Measurements from ENCODE around the gene LRGUK. TPM values are rescaled to one million over a fixed set of nuclear protein-coding genes. Genes with fewer than 3 reads are reported as not detected.
"Not testable (repeated sequence)": the region's sequence is repeated elsewhere in the genome, so short reads cannot be mapped to it uniquely, and the experiment has no call there.

Gene LRGUK
- total RNA-seq, 1 donor from 2014 or later: 0.27 TPM

- intact Hi-C loops (cut with micrococcal nuclease): not testable (repeated sequence)
These were observed 104.2 kb downstream of the LRGUK start for GRCh38 chr7:134231296-134231695.

- intact Hi-C loops (cut with micrococcal nuclease): no loop called here
These were observed 107.1 kb downstream of the LRGUK start for GRCh38 chr7:134234216-134234615.

- intact Hi-C loops (cut with micrococcal nuclease): no loop called here
These were observed 118.1 kb downstream of the LRGUK start for GRCh38 chr7:134245253-134245652.

GRCh38 chr7:134246347-134246746, 119.2 kb downstream of the LRGUK start:
- intact Hi-C loops (cut with micrococcal nuclease): no loop called here

GRCh38 chr7:134246761-134247160, 119.6 kb downstream of the LRGUK start:
- intact Hi-C loops (cut with micrococcal nuclease): no loop called here

- intact Hi-C loops (cut with micrococcal nuclease): no loop called here
These were observed 121.1 kb downstream of the LRGUK start for GRCh38 chr7:134248196-134248595.

- intact Hi-C loops (cut with micrococcal nuclease): no loop called here
These were observed 127.2 kb downstream of the LRGUK start for GRCh38 chr7:134254311-134254710.

- intact Hi-C loops (cut with micrococcal nuclease): no loop called here
These were observed 128.7 kb downstream of the LRGUK start for GRCh38 chr7:134255814-134256213.

GRCh38 chr7:134262322-134262721, 135.2 kb downstream of the LRGUK start:
- intact Hi-C loops (cut with micrococcal nuclease): no loop called here

- intact Hi-C loops (cut with micrococcal nuclease): no loop called here
These were observed 149.8 kb downstream of the LRGUK start for GRCh38 chr7:134276951-134277350.

GRCh38 chr7:134278502-134279153, 151.5 kb downstream of the LRGUK start:
- intact Hi-C loops (cut with micrococcal nuclease): no loop called here

GRCh38 chr7:134279336-134279735, 152.2 kb downstream of the LRGUK start:
- intact Hi-C loops (cut with micrococcal nuclease): no loop called here

GRCh38 chr7:134279898-134280297, 152.8 kb downstream of the LRGUK start:
- intact Hi-C loops (cut with micrococcal nuclease): no loop called here

GRCh38 chr7:134280508-134280907, 153.4 kb downstream of the LRGUK start:
- intact Hi-C loops (cut with micrococcal nuclease): no loop called here

GRCh38 chr7:134284011-134284410, 156.9 kb downstream of the LRGUK start:
- intact Hi-C loops (cut with micrococcal nuclease): no loop called here

GRCh38 chr7:134284952-134285351, 157.8 kb downstream of the LRGUK start:
- intact Hi-C loops (cut with micrococcal nuclease): no loop called here

- intact Hi-C loops (cut with micrococcal nuclease): no loop called here
These were observed 160.9 kb downstream of the LRGUK start for GRCh38 chr7:134287916-134288659.

GRCh38 chr7:134289423-134289822, 162.3 kb downstream of the LRGUK start:
- intact Hi-C loops (cut with micrococcal nuclease): no loop called here

- intact Hi-C loops (cut with micrococcal nuclease): no loop called here
These were observed 162.7 kb downstream of the LRGUK start for GRCh38 chr7:134289841-134290240.

GRCh38 chr7:134290286-134290685, 163.1 kb downstream of the LRGUK start:
- intact Hi-C loops (cut with micrococcal nuclease): no loop called here

- intact Hi-C loops (cut with micrococcal nuclease): no loop called here
These were observed 166.0 kb downstream of the LRGUK start for GRCh38 chr7:134293002-134293740.

GRCh38 chr7:134295982-134296381, 168.8 kb downstream of the LRGUK start:
- intact Hi-C loops (cut with micrococcal nuclease): not testable (repeated sequence)

All from T-helper 1 cell treated with Interleukin-12 subunit alpha and Interleukin-12 subunit beta and Interleukin-4 antibody, amounts not matched to agents 30 ng/mL and 1 ng/mL, for 36 hours (primary cell).